ENCODE data around the gene GNL3. TPM values are rescaled to one million over a fixed set of nuclear protein-coding genes. Genes with fewer than 3 reads are reported as not detected.

Gene GNL3
- total RNA-seq, 1 donor from 2014 or later: 50.4 TPM

- Histone ChIP-seq H3K4me3 (no peak overlapping the region), H3K4me1 (no peaks in the 10 kb centered on the region), H3K9me3 (peaks cover 0 to under 1% of the 10 kb centered on the region in 2 donors), H3K27ac (no peak overlapping the region), H3K36me3 (peaks cover 13 to 18% of the 10 kb centered on the region in 2 donors), H3K27me3 (no peaks in the 10 kb centered on the region)
- no peak for DNase-seq (ENCODE audit: low spot score in 2 of 2)
- intact Hi-C loops (cut with DNase I): no loop called here
- TF ChIP-seq, protein P1, sequence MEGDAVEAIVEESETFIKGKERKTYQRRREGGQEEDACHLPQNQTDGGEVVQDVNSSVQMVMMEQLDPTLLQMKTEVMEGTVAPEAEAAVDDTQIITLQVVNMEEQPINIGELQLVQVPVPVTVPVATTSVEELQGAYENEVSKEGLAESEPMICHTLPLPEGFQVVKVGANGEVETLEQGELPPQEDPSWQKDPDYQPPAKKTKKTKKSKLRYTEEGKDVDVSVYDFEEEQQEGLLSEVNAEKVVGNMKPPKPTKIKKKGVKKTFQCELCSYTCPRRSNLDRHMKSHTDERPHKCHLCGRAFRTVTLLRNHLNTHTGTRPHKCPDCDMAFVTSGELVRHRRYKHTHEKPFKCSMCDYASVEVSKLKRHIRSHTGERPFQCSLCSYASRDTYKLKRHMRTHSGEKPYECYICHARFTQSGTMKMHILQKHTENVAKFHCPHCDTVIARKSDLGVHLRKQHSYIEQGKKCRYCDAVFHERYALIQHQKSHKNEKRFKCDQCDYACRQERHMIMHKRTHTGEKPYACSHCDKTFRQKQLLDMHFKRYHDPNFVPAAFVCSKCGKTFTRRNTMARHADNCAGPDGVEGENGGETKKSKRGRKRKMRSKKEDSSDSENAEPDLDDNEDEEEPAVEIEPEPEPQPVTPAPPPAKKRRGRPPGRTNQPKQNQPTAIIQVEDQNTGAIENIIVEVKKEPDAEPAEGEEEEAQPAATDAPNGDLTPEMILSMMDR (IDR thresholded peaks at IDR 0.05): no peak
Measured at GRCh38 chr3:52714335-52715302, 28.8 kb downstream of the GNL3 start.

DNA sequence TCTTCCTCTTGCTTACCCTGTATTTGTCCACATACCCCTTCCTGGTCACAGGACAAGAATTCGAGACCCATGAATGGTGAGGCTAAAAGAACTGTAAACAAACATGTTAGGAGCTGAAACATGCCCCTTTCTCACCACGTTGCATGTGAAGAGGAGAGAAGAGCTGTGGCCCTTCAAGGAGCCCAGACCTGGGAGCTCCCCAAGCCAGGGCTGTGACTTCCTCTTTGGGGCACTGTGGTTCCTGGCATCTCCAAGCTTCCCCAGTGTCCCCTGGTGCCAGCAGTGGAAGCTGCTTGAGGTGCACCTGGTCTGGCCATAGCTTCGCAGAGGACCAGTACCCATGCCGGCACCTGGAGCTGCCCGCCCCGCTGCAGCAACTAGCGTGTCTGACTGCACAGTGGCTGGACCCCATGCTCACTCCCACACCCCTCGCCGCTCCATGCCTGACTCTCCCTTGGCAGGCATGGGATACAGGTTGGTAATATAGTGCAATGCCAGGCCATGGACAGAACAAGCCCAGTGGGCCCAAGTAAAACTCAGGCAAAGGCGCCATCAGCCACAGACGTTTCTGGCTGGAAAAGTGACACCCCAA, 30.0 kb downstream of the GNL3 start:
- H3K9me3 ChIP-seq: peaks cover 0 to 4% of the 10 kb centered on the region in 2 donors
- TF ChIP-seq, protein P1 (IDR thresholded peaks at IDR 0.05): no peak
- H3K27me3 ChIP-seq: no peaks in the 10 kb centered on the region
- no peak for DNase-seq (ENCODE audit: low spot score in 2 of 2)
- H3K4me3 ChIP-seq: no peak overlapping the region
- H3K27ac ChIP-seq: no peak overlapping the region
- peaks cover 18% of the 10 kb centered on the region in 2 donors for H3K36me3 ChIP-seq
- intact Hi-C loops (cut with DNase I): no loop called here
- no peaks in the 10 kb centered on the region for H3K4me1 ChIP-seq

DNA sequence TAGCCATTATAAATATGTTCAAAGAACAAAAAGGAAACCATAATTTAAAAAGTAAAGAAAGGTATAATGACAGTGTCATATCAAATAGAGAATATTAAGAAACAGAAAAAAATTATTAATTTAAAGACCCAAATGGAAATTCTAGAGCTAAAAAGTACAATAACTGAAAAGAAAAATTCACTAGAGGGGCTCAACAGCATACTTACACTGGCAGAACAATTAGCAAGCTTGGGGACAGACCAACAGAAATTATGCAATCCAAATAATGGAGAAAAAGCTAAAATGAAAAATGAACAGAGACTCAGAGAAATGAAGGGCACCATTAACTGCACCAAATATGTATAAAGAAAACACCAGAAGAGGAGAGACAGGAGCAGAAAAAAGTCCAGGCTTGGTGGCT, 33.8 kb downstream of the GNL3 start:
- peaks cover 8 to 16% of the 10 kb centered on the region in 2 donors for H3K36me3 ChIP-seq
- intact Hi-C loops (cut with DNase I): no loop called here
- no peak overlapping the region for H3K4me3 ChIP-seq
- no peaks in the 10 kb centered on the region for H3K27me3 ChIP-seq
- H3K9me3 ChIP-seq: peaks cover 0 to 4% of the 10 kb centered on the region in 2 donors
- no peak for DNase-seq (ENCODE audit: low spot score in 2 of 2)
- no peak overlapping the region for H3K27ac ChIP-seq
- H3K4me1 ChIP-seq: no peaks in the 10 kb centered on the region
- TF ChIP-seq, protein P1 (IDR thresholded peaks at IDR 0.05): no peak

GRCh38 chr3:52721002-52721729, 35.3 kb downstream of the GNL3 start:
- peaks cover 8 to 16% of the 10 kb centered on the region in 2 donors for H3K36me3 ChIP-seq
- H3K4me1 ChIP-seq: no peaks in the 10 kb centered on the region
- intact Hi-C loops (cut with DNase I): no loop called here
- no peaks in the 10 kb centered on the region for H3K27me3 ChIP-seq
- DNase-seq (ENCODE audit: low spot score in 2 of 2): no peak
- TF ChIP-seq, protein P1 (IDR thresholded peaks at IDR 0.05): no peak
- no peak overlapping the region for H3K27ac ChIP-seq
- peaks cover 0 to 4% of the 10 kb centered on the region in 2 donors for H3K9me3 ChIP-seq
- H3K4me3 ChIP-seq: no peak overlapping the region

- TF ChIP-seq, protein P1 (IDR thresholded peaks at IDR 0.05): no peak
- H3K27ac ChIP-seq: no peak overlapping the region
- H3K9me3 ChIP-seq: peaks cover 0 to 4% of the 10 kb centered on the region in 2 donors
- H3K36me3 ChIP-seq: peaks cover 8 to 16% of the 10 kb centered on the region in 2 donors
- intact Hi-C loops (cut with DNase I): no loop called here
- no peaks in the 10 kb centered on the region for H3K4me1 ChIP-seq
- no peak for DNase-seq (ENCODE audit: low spot score in 2 of 2)
- no peak overlapping the region for H3K4me3 ChIP-seq
- H3K27me3 ChIP-seq: no peaks in the 10 kb centered on the region
Measured at GRCh38 chr3:52721730-52722008, 35.8 kb downstream of the GNL3 start.
